Activated CD8-positive, alpha-beta memory T cell treated with anti-CD3 and anti-CD28 coated beads, Interleukin-2, amount 50 U/mL, for 1 hour (primary cell): ENCODE results near the gene UNC93A.

Experiments
- DNase-seq: peaks from one replicate; pipeline ENCODE4 v3.0.0-alpha.2; 2020; ENCODE audit errors: extremely low read depth

The UNC93A gene

DNA sequence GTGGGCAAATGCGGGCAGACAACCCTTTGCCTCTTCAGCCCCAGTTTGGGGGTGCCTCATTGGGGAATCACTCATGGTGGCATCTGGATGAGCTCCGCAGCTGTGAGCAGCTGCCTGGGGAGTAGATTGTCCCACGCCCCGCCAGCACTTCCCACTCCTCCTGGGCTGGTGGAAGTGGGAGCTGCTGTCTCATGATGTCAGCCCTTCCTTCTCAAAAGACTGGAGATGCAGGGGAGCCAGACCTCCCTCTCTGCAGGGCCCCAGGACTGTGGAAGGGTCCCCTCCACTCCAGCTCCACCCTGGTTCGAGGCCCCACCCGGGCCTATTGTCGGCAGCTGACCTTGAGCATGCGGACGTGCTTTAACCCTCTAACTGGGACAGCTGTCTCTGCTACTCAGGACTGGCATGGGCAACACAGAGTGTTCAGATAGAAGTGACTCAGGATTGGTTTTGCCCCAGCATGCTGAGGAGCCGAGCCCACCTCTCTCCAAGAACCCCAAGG is 2.0 kb downstream of the UNC93A start:
- DNase-seq, result no peak

DNA sequence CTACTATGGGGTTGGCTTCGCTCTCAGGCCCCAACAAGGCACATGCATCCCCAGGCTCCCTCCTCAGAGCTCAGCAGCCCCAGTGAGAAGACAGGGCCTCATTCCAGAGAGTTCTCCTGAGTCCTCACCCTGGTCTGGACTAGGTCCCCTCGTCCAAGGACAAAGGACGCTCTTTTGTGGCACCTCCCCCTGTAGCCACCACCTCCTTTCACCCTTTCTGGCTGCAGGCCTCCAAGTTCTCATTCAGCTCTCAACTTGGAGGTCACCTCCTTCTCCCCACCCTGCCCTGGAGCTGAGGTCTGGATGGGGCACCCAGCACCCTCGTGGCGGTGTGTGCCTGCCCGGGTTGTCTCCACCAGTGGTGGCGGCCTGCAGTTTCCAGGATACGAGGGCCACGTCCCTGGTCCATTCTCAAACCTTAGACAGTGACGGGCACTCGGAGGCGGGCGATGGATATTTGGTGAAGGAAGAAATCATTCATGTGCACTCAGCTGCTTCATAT is 2.5 kb downstream of the UNC93A start:
- no peak for DNase-seq

DNA sequence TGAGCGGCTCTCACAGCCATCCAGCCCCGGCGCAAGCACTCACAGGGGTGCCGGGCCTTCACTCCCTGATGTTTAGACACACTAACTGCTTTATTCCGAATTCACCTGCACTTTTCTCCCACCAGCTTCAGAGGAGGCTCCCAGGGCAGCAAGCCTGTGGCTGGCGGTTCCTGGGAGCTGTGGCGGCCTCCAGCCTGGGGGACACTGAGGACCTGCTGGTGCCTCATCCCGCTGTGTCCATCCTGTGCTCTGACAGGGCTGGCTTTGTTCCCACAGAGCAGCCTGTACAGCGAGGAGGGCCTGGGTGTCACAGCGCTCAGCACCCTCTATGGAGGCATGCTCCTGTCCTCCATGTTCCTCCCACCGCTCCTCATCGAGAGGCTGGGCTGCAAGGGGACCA is 3.1 kb downstream of the UNC93A start:
- no peak for DNase-seq

DNA sequence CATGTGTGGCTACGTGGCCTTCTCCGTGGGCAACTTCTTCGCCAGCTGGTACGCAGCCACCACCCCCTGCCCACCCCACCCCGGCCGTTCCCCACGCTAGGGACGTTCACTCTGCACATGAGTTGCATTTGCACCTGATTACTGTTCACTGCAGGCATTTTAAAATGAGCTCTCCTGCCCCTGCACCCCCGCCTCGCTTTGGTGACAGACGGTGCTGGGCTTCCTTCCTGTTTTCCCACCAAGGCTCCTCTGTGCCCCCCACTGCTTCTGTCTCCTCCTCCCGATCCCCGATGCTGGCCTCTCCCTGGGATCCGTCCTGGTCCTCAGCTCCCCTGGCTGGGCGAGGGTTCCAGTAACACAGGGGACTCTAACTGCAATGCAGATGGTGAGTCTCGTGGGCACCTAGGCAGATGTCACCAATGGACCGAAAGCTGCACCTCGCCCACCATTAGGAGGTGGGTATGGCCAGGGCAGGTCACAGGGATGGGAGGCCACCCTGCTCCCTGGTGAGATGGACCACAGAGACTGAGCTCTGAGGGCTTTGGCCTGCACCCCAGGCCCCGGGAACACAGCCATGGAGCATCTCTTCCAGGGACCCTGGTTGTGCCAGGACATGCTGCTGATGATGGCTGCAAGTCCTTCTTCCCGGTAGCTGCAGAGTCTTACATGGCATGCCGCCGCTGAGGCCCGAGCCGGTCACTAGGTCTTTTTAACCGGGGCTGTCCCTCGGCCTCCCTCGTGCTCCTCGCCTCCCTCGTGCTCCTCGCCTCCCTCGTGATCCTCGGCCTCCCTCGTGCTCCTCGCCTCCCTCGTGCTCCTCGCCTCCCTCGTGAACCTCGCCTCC is 3.8 kb downstream of the UNC93A start:
- DNase-seq, result no peak

DNA sequence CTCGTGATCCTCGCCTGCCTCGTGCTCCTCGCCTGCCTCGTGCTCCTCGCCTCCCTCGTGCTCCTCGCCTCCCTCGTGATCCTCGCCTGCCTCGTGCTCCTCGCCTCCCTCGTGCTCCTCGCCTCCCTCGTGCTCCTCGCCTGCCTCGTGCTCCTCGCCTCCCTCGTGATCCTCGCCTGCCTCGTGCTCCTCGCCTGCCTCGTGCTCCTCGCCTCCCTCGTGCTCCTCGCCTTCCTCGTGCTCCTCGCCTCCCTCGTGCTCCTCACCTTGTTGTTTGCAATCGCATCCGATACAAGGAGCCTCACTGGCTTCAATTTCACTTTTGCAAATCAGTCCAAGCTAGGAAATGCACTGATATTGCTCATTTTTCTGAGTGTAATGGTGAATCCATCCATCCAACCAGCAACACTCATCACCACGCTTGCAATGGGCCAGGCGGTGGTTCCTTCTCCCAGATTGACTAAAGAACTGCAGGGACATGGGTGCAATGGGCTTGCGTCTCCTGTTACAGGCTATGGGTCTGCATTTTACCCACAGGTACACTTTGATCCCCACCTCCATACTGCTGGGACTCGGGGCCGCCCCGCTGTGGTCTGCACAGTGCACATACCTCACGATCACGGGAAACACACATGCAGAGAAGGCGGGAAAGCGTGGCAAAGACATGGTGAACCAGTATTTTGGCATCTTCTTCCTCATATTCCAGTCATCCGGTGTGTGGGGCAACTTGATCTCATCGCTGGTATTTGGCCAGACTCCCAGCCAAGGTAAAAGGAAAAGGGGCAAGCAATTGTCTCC is 4.6 kb downstream of the UNC93A start:
- no peak for DNase-seq

DNA sequence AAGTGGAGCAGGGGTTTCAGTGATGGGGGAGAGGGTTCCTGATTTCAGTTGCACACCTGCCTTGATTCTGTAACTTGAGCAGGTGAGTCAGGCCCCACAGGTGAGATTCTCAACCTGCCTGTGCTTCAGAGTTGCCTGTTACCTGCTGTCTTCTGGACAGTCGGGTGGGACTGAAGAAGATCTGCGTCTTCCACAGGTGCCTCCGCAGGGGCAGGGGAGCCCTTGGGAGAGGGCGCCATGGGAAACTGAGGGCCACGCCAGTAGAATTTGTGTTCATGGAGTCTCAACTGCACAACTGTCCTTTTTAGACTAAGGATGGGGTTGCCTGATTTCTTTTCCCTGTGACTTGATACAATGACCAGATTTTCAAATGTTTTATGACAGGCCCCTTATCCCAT is 5.2 kb downstream of the UNC93A start:
- DNase-seq, result no peak

DNA sequence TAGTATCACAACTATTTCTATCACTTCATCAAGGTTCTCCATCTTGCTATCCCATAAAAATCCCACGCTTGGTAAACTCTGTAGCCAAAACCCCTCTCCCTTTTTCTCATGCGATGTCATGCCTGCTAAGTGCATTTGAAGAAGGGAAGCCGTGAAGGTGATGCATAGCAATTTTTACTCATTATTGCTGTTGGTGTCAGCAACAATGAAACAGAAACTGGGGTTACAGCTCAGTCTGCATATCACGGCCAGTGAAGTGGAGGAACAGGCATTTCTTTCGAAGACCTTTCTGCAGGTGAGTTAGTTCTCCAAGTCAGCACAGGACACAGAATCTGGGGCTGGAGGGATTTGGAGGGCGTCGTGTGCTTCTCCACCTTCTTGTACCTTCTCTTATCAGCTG is 5.8 kb downstream of the UNC93A start:
- no peak for DNase-seq

DNA sequence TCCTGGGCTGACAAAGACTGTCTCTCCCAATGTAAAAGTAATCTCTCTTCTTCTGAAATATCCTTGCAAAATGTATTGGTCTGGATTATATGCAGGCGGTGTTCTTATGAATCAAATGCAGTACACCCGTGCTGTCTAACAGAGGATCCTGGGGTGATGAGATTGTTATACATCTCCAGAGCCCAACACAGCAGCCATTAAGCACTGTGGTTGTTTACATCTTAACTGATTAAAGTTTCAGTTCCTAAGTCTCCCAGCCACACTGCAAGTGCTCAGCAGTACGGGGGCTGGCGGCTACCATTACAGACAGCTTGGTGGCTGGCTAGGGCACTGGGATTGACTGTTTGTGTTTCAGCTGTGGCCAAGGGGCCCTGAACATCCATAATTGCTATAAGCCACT is 7.0 kb downstream of the UNC93A start:
- DNase-seq, result no peak

DNA sequence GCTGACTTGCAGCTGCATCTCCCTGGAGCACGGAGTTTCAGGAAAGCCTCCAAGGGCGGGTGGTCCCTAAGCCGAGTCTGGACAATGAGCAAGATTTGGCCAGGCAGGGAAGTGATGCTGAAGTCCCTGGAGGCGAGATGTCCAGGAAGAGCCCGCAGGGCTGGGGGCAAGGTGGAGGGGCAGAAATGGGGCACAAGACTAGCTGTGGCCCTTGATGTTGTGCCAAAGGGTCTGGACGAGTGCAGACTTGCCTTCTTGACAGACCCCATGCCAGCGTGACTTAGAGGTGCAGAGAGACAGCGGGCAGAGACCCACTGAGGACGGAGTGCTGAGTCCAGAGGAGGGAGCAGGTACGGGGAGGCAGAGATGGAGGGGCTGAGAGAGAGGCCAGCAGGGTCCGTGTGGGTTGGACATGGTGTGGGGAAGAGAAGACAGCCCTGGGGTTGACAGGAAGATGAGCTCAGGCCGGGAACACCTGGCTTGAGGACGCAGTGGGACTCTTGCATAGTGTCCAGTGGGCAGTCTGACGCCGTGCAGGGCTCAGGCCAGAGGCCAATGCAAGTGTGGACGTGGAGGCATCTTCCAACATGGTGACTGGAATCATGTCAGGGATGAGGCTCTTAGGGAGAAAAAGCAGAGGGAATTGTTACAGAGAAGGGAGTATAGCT is 8.7 kb downstream of the UNC93A start:
- DNase-seq, result no peak

DNA sequence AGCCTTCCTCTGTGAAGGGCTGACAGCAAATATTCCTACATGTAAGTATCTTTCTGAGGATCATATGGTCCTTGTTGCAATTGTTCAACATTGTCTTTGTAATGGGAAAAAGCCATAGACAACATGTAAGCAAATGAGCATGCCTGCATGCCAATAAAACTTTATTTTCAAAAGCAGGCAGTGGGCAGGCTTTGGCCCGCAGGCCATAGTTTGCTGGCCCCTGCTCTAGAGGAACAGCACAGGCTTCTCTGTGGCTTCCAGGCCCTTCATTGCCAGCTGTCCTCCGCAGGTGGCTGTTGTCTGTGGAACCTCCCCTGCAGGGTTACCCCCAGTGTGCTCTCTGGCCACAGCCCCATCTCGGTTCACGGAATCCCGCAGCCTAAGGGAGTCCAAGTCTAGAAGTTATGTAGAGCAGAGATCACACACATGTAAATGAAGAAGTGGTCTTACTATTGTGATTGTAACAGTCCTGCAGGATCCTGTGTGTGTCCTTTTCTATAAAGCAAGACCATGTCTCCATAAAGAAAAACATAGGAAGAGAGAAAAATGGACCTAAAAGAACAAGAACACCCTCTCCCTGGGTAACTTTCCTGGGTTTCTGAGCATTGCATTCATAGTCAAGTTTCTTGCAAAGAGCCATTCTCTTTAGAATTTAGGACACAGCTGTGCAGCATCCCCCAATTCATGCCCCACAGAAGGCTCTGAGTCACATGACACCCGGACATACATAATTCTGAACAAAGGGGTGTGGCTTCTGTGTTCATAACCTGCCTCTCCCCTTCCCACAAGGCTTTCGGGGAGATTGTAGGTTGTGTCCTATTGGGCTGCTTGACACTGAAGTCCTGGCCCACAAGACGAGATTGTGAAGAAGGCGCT is 10.0 kb downstream of the UNC93A start:
- no peak for DNase-seq

DNA sequence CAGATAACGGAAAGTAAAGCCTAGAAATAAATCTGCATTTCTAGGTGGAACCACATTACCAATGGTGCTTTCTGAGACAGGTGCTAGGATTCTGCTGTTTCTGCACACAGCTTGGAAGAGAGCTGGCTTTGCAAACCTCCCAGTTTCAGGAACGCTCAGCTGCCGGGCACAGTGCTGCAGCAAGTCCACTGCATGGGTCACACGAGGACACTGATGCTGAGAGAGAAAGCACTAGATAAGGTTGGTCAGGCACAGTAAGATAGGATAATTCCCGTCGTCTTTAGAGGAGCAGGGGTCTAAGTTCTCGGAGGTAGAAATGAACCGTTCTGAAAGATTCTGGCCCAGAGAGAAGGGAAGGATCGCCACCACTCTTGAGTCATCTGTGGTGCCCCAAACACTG is 11.0 kb downstream of the UNC93A start:
- DNase-seq, result no peak

DNA sequence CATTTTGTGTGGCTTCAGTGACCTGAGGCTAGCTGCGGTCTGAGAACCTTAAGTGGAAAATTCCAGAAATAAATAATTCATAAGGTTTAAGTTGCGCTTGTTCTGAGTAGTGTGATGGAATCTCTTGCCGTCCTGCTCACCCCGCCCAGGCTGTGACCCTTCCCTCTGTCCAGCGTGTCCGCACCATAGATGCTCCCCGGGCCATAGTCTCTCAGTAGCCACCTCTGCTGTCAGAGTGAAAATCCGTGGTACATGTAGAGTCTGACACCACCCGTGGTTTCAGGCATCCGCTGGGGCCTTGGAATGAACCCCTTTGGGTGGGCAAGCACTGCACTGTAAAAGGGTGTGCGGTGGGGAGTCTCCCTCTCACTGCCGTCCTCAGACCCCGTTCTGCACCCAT is 11.7 kb downstream of the UNC93A start:
- DNase-seq, result no peak

DNA sequence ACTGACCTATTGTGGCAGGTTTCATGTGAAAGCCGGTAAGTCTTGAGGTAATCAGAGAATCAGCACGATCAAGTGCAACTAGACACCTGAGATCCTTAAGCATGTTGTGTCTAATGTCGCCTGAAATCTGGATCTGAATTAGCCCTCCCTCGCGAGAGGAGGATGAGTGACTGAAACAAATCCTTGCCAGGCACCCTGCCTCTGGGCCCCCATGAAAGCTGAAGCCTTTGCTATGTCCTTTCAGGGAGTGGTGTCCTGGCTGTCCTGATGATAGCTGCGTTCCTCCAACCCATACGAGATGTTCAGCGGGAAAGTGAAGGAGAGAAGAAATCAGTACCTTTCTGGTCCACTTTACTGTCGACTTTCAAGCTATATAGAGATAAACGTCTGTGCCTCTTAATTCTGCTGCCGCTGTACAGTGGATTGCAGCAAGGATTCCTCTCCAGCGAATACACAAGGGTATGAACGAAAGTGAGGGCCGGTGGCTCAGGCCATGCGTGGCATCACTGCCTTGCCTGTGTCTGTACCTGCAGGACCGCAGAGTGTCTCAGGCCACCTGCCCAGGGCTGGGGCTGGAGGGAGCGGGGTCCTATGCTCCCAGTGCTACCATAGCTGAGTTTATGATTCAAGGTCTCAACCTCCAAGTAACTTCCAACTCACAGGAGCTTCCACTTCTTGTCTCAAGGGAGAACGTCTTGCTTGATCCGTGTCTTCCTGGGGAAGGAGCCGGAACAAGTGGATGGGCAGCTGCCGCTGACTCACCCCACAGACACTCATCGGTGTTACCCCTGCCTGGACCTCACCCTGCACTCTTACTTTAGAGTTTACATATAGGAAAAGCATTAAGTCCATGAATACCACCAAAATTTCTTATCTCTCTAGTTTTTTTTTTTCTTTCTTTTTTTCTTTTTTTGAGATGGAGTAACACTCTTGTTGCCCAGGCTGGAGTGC is 12.8 kb downstream of the UNC93A start:
- no peak for DNase-seq

DNA sequence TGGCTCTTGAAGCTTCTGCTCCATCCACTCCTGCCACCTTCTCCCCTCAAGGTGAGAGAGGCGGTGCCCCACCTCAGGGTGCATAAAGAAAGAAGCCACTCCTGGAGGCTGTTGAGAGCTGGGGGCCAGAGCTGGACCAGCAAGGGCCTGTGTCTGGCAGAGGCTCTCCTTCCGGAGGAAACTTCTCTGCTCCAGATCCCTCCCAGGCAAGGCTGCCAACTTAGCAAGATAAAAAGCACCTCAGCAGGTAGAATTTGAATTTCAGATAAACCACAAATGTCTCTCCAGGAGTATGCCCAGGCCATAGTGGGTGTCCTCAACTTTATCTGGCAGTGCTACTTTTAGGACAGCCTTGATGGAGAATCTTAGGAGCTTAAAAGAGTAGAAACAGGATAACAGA is 13.8 kb downstream of the UNC93A start:
- DNase-seq, result no peak

DNA sequence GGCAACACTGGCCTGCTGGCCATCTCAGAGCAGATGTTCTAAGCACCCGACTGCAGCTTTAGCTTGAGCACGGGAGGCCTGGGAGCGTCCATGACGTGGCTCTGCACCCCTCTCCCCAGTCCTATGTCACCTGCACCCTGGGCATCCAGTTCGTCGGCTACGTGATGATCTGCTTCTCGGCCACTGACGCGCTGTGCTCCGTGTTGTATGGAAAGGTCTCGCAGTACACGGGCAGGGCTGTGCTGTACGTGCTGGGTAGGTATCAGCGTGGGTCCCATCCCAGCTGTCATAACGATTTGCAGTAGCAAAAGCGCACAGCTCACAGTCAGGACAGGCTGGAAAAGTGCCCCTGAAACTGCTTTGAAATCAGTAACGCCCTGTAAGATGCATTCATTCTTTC is 14.7 kb downstream of the UNC93A start:
- no peak for DNase-seq

DNA sequence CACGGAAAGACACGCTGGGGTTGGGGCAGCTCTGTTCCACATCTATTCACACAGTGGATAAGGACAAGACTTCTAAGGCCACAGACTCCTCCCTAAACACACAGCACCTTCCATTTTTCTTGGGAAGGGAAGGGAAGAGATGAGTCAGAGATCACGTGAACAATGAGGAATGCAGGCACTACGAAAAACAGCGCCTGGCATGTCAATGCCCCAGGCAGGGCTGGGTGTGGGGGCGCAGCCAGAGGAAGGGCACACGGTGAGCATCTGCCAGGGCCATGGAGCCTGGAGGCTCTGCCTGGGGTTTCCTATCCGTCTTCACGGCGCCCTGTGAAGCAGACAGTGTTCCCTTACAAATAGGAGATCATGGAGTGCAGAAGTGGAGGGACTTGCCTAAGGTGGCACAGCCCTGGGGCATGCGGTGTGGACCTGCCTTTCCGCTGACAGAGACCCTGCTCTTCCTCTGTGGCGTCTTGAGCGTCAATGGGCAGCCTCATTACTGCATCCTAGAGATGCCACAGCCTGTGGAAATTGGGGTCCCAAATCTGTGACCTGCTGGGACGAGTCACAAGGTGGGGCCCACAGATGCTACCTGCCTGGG is 15.4 kb downstream of the UNC93A start:
- no peak for DNase-seq

DNA sequence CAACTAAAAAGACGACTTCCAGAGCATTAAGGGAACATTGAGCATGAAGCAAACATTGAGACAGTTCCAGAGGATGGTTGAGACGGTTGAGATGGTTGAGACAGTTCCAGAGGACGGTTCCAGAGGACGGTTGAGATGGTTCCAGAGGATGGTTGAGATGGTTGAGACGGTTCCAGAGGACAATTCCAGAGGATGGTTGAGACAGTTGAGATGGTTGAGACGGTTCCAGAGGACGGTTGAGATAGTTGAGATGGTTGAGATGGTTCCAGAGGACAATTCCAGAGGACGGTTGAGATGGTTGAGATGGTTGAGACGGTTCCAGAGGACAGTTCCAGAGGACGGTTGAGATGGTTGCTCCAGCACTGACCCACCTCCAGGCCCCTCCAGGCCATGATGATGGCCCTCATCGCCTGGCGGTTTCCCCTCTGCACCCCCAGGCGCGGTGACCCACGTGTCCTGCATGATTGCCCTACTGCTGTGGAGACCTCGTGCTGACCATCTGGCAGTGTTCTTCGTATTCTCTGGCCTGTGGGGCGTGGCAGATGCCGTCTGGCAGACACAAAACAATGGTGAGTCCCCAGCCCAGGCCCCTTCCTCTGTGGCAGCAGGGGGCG is 16.3 kb downstream of the UNC93A start:
- no peak for DNase-seq

DNA sequence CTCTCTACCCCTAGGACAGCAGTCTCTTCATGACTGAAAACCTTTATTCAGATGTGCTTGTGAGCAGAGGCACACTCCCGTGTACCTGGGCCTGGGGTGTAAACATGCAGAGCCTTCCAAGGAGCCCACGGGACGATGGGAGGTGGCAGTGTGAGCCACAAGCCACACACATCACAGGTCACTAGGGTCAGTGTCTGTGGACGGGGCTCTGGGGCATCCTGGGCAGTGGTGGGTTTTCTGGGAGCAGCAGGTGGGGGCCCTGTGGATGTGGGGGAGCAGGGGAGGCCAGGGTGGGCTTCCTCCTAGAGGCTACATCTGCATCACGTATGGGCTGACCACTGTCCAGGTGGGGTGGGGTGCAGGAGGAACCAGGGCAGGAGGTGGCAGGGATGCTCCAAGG is 17.1 kb downstream of the UNC93A start:
- no peak for DNase-seq
